BE2C (cell line): ENCODE measurements around the gene SNX20.
A peak's percentile ranks its signal among the peaks of the same experiment; 100 is the strongest.

ENCODE experiments used
- DNase-seq: peaks from one replicate; pipeline ENCODE4 v3.0.0-alpha.2; 2020
- H3K27me3 ChIP-seq: fragments of 250-450 bp; sonication (Bioruptor Pico); 2 replicates; pipeline ENCODE4 v1.5.1; 2020; ENCODE audit warnings: mild to moderate bottlenecking
- H3K36me3 ChIP-seq: fragments of 250-450 bp; sonication (Bioruptor Pico); 2 replicates; pipeline ENCODE4 v1.5.1; 2020; ENCODE audit warnings: mild to moderate bottlenecking
- H3K4me1 ChIP-seq: fragments of 250-450 bp; sonication (Bioruptor Pico); 2 replicates; pipeline ENCODE4 v1.5.1; 2020
- H3K4me3 ChIP-seq: 2 replicates; pipeline ENCODE4 v1.5.1; 2011; ENCODE audit warnings: low read depth, low read length
- H3K9me3 ChIP-seq: fragments of 250-450 bp; sonication (Bioruptor Pico); 2 replicates; pipeline ENCODE4 v1.5.1; 2020
- TF ChIP-seq, protein P1 (sequence below): IDR thresholded peaks from 2 replicates; pipeline ENCODE4 v1.5.1; 2012; ENCODE audit warnings: mild to moderate bottlenecking, low read depth, low read length

SNX20 gene

DNA sequence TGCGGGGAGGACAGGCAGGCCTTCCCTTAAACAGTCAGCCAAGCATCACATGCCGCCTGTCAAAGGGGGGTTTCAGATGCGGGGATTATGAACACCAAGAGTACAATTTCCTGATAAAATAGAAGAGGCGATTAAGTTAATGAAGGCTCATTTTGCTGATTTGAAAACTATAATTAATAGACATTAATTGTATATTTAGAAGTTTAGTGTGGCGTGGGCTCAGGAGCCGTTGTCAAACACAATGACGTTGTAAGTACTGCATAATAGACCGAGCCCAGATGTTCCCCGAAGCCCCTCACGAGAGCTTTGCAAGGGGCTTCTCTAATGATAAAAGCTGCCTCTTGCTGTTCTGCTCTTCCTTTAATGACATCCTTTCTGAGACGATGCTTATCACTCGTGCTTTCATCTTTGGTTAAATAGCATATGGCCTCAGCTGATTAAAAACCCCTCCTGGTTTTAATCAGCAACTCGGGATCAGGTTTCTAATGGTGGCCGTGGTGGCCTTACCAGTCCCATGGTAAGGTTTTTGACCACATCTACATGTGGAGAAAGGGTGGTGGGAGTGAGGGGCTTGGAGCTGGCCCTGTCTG, 28.2 kb downstream of the SNX20 start:
- no peaks in the 10 kb centered on the region for H3K27me3 ChIP-seq
- H3K4me3 ChIP-seq: no peak overlapping the region
- no peaks in the 10 kb centered on the region for H3K4me1 ChIP-seq
- TF ChIP-seq, protein P1, sequence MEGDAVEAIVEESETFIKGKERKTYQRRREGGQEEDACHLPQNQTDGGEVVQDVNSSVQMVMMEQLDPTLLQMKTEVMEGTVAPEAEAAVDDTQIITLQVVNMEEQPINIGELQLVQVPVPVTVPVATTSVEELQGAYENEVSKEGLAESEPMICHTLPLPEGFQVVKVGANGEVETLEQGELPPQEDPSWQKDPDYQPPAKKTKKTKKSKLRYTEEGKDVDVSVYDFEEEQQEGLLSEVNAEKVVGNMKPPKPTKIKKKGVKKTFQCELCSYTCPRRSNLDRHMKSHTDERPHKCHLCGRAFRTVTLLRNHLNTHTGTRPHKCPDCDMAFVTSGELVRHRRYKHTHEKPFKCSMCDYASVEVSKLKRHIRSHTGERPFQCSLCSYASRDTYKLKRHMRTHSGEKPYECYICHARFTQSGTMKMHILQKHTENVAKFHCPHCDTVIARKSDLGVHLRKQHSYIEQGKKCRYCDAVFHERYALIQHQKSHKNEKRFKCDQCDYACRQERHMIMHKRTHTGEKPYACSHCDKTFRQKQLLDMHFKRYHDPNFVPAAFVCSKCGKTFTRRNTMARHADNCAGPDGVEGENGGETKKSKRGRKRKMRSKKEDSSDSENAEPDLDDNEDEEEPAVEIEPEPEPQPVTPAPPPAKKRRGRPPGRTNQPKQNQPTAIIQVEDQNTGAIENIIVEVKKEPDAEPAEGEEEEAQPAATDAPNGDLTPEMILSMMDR: no peak
- no peak for DNase-seq
- H3K9me3 ChIP-seq: no peaks in the 10 kb centered on the region
- no peaks in the 10 kb centered on the region for H3K36me3 ChIP-seq

DNA sequence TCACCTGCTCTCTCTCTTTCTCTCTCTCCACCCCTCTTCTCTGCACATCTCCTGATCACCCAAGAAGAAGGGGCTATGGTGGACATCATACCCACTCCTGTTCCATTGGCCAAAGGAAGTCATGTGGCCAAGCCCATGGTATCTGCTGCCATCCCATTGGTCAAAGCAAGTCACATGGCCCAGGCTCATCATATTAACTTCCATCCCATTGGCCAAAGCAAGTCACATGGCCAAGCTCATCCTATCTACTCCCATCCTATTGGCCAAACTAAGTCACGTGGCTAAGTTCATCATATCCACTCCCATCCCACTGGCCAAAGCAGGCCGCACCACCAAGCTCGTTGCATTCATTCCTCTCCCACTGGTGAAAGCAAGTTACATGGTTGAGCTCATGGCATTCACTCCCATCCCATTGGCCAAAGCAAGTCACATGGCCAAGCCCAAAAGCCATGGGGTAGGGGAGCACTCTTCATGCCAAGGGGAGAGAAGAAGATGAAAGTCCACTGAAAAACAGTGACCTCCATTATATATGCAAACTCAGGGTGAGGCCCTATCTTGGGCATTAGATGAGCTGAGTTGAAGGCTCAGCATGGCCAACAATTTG, 29.2 kb downstream of the SNX20 start:
- no peaks in the 10 kb centered on the region for H3K4me1 ChIP-seq
- H3K9me3 ChIP-seq: no peaks in the 10 kb centered on the region
- H3K27me3 ChIP-seq: no peaks in the 10 kb centered on the region
- TF ChIP-seq, protein P1: no peak
- no peak overlapping the region for H3K4me3 ChIP-seq
- no peak for DNase-seq
- H3K36me3 ChIP-seq: no peaks in the 10 kb centered on the region

DNA sequence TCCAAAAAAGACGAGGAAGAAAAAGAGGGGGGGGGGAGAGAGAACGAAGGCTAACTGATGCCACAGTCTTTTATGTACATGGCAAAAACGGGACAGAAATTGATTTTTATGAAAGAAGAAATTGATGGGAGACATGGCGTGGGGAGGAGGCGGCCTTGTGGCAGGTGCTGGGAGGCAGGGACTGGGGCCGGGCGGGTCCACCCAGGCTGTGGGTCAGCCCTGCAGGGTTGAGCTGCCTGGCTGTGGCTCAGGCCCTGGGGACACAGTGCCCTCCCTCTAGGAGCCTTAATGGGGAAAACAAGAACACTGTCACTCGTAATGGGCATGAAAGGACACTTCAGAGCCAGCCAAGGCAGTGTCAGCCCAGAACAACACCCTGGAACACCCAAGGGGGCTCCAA, 34.8 kb downstream of the SNX20 start:
- H3K4me1 ChIP-seq: no peaks in the 10 kb centered on the region
- TF ChIP-seq, protein P1: no peak
- no peaks in the 10 kb centered on the region for H3K27me3 ChIP-seq
- no peaks in the 10 kb centered on the region for H3K36me3 ChIP-seq
- H3K4me3 ChIP-seq: no peak overlapping the region
- DNase-seq: no peak
- no peaks in the 10 kb centered on the region for H3K9me3 ChIP-seq

DNA sequence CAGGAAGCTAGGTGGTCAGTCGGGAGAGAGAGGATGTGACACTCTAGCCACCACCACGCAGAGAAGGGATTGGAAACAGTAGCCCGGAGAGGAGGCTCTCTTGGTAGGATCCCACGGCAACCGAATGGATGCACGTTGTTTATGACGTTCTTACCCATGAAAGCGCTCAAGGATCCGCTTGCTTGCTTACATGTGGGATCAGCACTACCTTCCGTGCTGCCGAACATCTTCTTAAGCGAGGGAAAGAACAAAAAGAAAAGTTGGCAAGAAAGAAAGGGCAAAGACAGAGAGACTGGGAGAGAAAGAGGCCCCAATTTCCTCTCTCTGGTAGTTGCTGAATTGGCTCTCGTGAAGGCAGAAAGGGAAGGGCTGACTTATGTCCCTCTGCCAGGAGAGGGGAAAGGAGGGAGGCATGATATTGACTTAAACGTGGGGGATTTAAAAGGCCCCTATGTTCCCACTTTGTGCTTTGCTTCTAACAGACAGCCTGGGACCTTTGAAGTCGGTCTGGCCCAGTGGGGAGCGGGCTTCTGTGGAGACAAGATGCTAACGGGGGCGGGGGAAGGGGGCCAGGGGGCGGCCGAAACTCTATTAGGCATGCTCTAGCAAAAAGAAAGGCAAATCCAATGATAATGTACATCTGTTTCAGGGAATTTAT, 35.4 kb downstream of the SNX20 start:
- H3K4me3 ChIP-seq: no peak overlapping the region
- H3K9me3 ChIP-seq: no peaks in the 10 kb centered on the region
- TF ChIP-seq, protein P1: no peak
- H3K36me3 ChIP-seq: no peaks in the 10 kb centered on the region
- no peak for DNase-seq
- H3K27me3 ChIP-seq: no peaks in the 10 kb centered on the region
- no peaks in the 10 kb centered on the region for H3K4me1 ChIP-seq

DNA sequence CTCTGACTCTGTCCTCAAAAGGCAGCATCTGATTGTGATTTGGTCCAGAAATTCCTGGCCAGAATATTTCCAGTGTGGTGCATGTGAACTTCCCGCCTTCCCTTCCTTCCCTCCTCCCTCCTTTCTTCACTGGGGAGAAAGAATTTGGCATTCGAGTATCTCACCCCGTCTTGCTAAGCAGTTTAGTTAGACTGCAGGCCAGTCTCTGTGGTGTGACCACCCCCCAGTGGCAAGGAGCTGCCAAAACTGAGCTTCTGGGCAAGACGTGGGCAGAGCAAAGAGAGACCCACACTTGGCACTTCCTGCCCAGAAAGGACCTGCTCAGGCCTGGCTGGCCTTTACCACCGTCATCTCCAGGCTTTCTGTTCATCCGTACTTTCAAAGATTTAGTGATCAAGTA, 36.4 kb downstream of the SNX20 start:
- no peaks in the 10 kb centered on the region for H3K36me3 ChIP-seq
- H3K9me3 ChIP-seq: no peaks in the 10 kb centered on the region
- H3K27me3 ChIP-seq: no peaks in the 10 kb centered on the region
- H3K4me1 ChIP-seq: no peaks in the 10 kb centered on the region
- H3K4me3 ChIP-seq: no peak overlapping the region
- TF ChIP-seq, protein P1: peak; percentile 33
- no peak for DNase-seq

DNA sequence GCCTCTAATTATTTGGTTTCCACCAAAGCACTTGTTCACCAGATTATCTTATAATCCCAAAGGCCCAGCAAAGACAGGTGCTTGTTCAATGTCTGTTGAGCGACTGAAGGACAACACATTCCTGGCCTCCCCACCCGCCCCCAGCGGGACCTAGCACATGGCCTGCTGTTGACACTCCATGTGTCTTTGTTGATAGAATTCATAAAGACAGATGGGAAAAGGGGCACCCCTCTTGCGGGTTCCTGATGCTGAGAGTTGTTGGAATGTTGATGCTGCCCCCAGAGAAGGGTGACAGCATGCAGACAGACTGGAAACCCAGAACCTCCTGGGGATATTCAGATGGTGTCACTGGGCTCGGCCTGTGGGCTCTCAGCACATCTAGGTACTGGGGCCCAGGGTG, 36.9 kb downstream of the SNX20 start:
- DNase-seq: no peak
- H3K4me3 ChIP-seq: no peak overlapping the region
- no peaks in the 10 kb centered on the region for H3K9me3 ChIP-seq
- no peaks in the 10 kb centered on the region for H3K4me1 ChIP-seq
- H3K36me3 ChIP-seq: no peaks in the 10 kb centered on the region
- TF ChIP-seq, protein P1: no peak
- no peaks in the 10 kb centered on the region for H3K27me3 ChIP-seq
